ENCODE data around the gene DYNC2H1.

DNA sequence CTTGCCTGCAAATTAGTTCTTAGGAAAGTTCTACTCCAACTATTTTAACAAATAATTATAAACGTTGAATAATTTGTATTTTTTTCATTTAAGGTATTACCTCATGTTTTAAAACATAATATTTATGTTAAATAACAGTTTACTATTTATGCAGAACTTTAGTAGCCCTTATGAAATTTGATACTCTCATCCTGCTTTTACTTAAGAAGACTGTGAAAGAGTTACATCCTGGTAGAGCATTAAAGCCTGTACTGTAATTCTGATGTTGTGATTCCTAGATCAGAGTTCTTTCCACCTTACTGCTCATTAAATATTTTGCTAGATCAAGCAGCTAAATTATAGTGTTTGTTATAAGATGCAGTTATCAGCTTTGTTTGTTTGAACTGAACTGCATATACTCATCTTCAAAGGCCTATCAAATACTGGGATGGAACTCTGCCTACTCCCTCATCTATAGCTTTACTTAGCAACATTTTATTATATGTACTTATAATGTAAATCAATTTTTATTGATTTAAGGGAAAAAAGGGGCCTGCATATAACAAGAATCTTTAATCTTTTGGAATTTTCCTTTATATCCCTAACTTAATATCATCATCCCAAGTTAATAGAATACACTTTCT lies 304.2 kb downstream of the DYNC2H1 start:
- TF ChIP-seq, protein P1, sequence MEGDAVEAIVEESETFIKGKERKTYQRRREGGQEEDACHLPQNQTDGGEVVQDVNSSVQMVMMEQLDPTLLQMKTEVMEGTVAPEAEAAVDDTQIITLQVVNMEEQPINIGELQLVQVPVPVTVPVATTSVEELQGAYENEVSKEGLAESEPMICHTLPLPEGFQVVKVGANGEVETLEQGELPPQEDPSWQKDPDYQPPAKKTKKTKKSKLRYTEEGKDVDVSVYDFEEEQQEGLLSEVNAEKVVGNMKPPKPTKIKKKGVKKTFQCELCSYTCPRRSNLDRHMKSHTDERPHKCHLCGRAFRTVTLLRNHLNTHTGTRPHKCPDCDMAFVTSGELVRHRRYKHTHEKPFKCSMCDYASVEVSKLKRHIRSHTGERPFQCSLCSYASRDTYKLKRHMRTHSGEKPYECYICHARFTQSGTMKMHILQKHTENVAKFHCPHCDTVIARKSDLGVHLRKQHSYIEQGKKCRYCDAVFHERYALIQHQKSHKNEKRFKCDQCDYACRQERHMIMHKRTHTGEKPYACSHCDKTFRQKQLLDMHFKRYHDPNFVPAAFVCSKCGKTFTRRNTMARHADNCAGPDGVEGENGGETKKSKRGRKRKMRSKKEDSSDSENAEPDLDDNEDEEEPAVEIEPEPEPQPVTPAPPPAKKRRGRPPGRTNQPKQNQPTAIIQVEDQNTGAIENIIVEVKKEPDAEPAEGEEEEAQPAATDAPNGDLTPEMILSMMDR (conservative IDR thresholded peaks at IDR 0.05; ENCODE audit: low read depth, low read length): no peak
- TF ChIP-seq EZH2phosphoT487 (IDR thresholded peaks at IDR 0.05; ENCODE audit: borderline replicate concordance, low read length) (no peak), EZH2 (IDR thresholded peaks at IDR 0.05; ENCODE audit: low read length, unreplicated experiment) (no peak)

Data from PC-3 (cell line).